ENCODE results near the gene RTP3.

DNA sequence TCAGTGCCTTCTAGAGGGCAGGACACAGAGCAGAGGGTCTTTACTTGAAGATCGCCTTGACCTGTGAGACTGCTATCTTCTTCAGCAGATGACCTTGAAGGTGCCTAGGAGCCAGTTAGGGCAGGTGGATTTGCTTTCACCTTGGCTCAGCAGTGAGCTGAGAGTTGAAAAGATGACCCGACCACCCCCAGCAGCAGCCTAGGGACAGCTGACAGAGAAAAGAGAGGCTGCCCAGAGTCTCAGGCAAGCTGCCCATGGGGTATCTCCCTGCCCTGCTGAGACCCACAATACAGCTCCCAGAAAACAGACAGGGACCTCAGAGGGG is 32.6 kb upstream of the RTP3 start:
- no peak for TF ChIP-seq CTCF (IDR thresholded peaks at IDR 0.05; ENCODE audit: borderline replicate concordance, extremely low read depth, low read length, poor library complexity, severe bottlenecking)
- TF ChIP-seq EZH2 (IDR thresholded peaks at IDR 0.05; ENCODE audit: borderline replicate concordance, low read depth, low read length, severe bottlenecking): no peak

All from DND-41 (cell line).